C1 segment of cervical spinal cord (tissue), 14 donors: ENCODE measurements around the gene ALG1L2.
"Not testable (repeated sequence)": the region's sequence is repeated elsewhere in the genome, so short reads cannot be mapped to it uniquely, and the experiment has no call there.

ENCODE experiments used
- DNase-seq, 14 donors: peaks; one replicate each; lab custom pipeline; 2025; lab: John Stamatoyannopoulos, UW

ALG1L2 gene, protein sequence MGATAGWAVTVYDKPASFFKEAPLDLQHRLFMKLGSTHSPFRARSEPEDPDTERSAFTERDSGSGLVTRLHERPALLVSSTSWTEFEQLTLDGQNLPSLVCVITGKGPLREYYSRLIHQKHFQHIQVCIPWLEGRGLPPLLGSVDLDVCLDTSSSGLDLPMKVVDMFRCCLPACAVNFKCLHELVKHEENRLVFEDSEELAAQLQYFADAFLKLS

GRCh38 chr3:130081351-130081881, at the start of gene ALG1L2:
Gene ALG1L2, plus strand, starts transcription at chr3:130081831. Its CDS starts 186 bp downstream, at chr3:130082017.
- no peak for DNase-seq

DNA sequence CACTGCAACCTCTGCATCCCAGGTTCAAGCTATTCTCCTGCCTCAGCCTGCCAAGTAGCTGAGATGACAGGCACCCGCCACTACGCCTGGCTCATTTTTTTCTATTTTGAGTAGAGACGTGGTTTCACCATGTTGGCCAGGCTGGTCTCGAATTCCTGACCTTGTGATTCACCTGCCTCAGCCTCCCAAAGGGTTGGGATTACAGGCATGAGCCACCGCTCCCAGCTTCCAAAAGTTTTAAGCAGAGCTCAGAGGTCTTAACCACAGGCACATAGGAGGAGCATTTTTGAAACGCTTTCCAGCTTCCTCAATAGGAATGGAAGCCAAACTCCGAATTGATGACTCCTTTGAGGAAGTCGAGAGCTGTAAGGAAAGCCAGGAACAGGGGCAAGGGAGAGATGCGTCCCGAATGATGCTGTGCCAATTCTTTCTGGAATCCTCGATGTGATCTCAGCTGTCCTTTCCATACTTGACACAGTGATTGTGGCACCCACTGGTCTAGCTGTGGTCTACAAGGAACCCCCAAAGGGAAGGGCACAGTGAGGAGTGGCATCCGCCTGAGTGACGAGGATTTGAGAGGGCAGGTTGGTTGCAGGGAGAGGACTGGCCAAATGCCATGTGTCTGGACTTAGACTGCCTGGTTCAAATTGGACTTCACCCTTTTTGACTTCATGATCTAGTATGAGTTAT, 44.4 kb upstream of the ALG1L2 start:
- DNase-seq, result not testable (repeated sequence)

DNA sequence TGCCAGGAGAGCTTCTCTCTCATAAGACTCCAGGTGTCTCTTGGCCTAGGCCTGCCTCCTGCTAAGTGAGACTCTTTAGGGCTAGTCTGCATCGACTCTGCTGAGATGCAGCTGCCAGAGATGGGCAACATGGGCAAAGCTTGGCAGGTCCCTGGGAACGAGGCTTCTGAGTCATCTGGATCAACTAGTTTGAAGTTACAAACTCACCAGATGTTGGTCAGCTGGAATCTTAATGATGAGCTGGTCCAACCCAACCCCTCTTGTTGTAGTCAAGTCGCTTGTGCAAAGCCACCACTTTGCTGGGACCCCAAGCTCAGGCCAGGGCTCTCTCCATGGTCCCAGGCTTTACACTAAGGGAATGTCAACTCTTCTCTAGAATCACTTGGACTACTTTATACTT, 38.9 kb upstream of the ALG1L2 start:
- DNase-seq, result not testable (repeated sequence)

GRCh38 chr3:130043658-130044057, 38.0 kb upstream of the ALG1L2 start:
- not testable (repeated sequence) for DNase-seq

DNA sequence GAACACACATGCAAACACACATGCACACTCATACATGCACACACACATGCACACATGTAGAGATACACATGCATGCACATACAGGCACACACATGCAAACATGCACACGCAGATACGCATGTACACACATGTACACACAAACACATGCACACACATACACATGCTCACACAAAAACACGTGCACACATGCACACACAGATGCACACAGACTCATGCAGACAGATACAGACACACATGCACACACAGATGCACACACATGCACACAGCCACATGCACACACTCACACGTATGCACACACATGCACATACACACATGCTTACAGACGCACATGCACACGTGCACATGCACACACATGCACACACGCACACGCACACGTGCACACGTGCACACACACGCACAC, 37.3 kb upstream of the ALG1L2 start:
- no peak for DNase-seq

- DNase-seq, result no peak
Measured at GRCh38 chr3:130048726-130049125, 32.9 kb upstream of the ALG1L2 start.

GRCh38 chr3:130052366-130052765, 29.3 kb upstream of the ALG1L2 start:
- DNase-seq, result not testable (repeated sequence)

DNA sequence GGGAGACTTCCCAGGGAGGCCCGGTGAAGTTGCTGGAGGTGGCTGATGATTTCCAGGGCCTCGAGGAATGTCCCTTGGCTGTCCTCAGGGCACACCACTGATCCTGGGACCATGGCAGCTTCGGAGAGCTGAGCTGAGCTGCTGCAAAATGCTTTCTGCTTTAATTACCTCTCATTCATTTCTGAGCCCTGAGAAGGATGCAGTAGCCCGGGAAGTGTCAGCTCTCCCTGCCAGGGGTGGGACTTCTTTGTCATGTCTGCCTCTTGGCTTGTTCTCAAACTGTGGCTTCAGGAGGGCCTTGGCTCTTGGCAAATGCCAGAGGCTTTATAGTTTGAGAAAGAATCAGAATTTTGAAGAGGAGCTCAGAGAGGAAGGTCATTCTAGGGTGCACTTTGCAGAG, 28.7 kb upstream of the ALG1L2 start:
- DNase-seq, result not testable (repeated sequence)

- not testable (repeated sequence) for DNase-seq
Measured at GRCh38 chr3:130057536-130058266, 23.9 kb upstream of the ALG1L2 start.

DNA sequence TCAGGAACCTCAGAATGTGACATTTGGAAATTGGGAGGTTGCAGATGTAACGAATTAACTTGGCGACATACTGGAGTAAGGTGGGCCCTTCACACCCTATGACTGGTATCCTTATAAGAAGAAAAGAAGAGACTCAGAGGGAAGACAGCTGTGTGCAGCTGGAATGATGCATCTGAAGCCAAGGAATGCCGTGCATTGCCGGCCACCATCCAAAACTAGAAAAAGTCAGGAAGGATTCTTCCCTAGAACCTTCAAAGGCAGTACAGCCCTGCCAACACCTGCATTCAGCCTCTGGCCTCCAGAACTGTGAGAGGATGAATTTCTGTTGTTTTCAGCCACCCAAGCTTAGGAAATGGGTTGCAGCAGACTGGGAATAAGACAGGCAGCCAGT, 23.4 kb upstream of the ALG1L2 start:
- DNase-seq, result not testable (repeated sequence)

- not testable (repeated sequence) for DNase-seq
Measured at GRCh38 chr3:130058716-130059115, 22.9 kb upstream of the ALG1L2 start.

- DNase-seq, result not testable (repeated sequence)
Measured at GRCh38 chr3:130059162-130059561, 22.5 kb upstream of the ALG1L2 start.

GRCh38 chr3:130073582-130073981, 8.0 kb upstream of the ALG1L2 start:
- DNase-seq, result no peak

- DNase-seq, result no peak
Measured at GRCh38 chr3:130077636-130078035, 4.0 kb upstream of the ALG1L2 start.

- DNase-seq, result not testable (repeated sequence)
Measured at GRCh38 chr3:130083363-130084090, 1.9 kb downstream of the ALG1L2 start.

DNA sequence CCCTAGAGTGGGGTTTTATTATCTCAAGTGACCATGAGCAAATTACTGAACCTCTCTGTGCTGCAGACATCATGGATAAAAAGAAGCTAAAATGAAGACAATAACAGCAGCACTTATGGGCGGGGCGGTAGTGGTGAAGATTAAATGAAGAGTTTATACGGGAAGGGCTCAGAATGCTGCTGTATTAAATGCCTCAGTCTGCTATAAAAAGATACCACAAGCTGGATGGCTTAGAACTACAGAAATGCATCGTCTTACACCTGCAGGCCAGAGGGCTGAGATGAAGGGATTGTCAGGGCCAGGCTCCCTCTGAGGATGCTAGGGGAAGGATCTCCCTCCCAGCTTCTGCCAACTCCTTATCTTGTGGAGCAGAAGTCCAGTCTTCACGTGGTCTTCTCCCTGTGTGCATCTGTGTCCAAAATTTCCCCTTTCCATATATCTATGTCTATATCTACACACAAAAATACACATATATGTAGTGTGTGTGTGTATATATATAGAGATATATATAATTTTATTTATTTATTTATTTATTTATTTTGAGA, 2.9 kb downstream of the ALG1L2 start:
- DNase-seq, result no peak

GRCh38 chr3:130085881-130086280, 4.2 kb downstream of the ALG1L2 start:
- no peak for DNase-seq

- DNase-seq, result not testable (repeated sequence)
Measured at GRCh38 chr3:130086628-130087027, 5.0 kb downstream of the ALG1L2 start.

DNA sequence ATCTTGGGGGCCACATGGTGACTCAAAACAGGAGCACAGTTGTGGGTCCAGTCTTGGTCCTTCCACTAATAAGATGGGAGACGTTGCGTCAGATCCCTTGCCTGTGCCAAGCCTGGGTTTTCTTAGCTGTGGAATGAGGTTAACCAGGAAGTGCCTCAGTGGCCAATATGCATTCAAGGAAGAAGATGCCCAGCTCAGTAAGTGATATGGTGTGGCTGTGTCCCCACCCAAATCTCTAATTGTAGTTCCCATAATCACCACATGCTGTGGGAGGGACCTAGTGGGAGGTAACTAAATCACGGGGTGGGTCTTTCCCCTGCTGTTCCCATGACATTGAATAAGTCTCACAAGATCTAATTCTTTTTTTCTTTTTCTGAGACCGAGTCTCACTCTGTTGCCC, 6.4 kb downstream of the ALG1L2 start:
- DNase-seq, result no peak

DNA sequence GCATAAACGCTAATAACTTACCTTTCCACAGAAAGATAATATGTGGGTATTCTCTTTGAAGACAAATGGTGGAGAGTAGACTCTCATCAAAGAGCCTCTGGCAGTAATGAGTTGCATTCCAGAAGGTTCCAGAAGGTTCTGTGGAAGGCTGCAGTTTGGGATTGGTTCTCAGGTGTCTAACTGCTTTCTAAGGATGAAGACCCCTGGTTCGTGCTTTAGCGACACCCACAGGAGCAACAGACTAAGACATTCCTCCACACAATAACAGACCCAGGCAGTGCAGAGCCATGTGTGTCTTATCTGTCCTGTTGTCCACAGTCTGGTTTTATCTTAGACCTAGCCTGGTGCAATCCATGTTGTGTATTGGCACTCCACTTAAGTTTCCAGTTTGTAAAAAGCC, 9.1 kb downstream of the ALG1L2 start:
- not testable (repeated sequence) for DNase-seq

DNA sequence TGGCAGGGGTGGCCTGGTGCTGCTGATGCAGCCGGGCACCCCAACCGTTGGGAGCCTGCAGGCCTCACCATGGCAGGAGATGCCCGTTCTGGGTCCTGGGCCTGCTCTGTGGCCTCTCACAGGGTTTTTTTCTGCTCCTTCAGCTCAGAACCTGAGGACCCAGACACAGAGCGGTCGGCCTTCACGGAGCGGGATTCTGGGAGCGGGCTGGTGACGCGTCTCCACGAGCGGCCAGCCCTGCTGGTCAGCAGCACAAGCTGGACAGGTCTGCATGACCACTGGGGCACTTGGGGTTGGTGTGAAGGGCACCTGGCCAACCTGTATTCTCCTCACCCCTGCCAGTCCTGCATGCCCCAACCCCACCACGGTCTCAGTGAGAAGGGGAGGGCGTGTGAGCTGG, 10.3 kb downstream of the ALG1L2 start:
- no peak for DNase-seq
